ENCODE results near the gene NCOA5. TPM values are rescaled to one million over a fixed set of nuclear protein-coding genes. Genes with fewer than 3 reads are reported as not detected.

The NCOA5 gene
- total and polyA plus RNA-seq, 9 of the 15 experiments (the other 6 are each of a cell fraction or from before 2014, with no cell fraction given) = 3.9 to 22.8 (median 13.8) TPM

- TF ChIP-seq ATF3 (IDR thresholded peaks at IDR 0.05) (no peak), ATF3 (CRISPR knock-in tag; conservative IDR thresholded peaks at IDR 0.05) (no peak), HNRNPK (IDR thresholded peaks at IDR 0.05; ENCODE audit: low read depth, low read length, poor library complexity, severe bottlenecking) (no peak), CCNT2 (IDR thresholded peaks at IDR 0.05; ENCODE audit: borderline replicate concordance, extremely low read depth, insufficient read length, low read depth, low read length) (no peak), ILF3 (IDR thresholded peaks at IDR 0.05; ENCODE audit: borderline replicate concordance) (no peak), NCOA2 (IDR thresholded peaks at IDR 0.05; ENCODE audit: partially characterized antibody in 2 of 2) (no peak), ZNF830 (CRISPR knock-in tag; IDR thresholded peaks at IDR 0.05) (no peak), NFATC3 (IDR thresholded peaks at IDR 0.05) (no peak), FOS (IDR thresholded peaks at IDR 0.05; ENCODE audit: extremely low read depth, insufficient read length) (no peak)
These were observed 48.1 kb upstream of the NCOA5 start (continued) for GRCh38 chr20:46137816-46138215.

GRCh38 chr20:46135856-46136633 lies 46.3 kb upstream of the NCOA5 start:
- Histone ChIP-seq H2AFZ (ENCODE audit: low read depth, low read length) (no peak overlapping the region), H3K79me2 (ENCODE audit: control insufficient read depth, insufficient read depth, low read length) (no peaks in the 10 kb centered on the region), H3K27ac (ENCODE audit: extremely low read depth, low read depth, low read length) (no peak overlapping the region), H3K9ac (ENCODE audit: insufficient read depth in 1 of 2, low read depth in 2 of 2, low read length in 2 of 2) (no peak overlapping the region), H3K4me1 (replicated peaks in 1 of 2; ENCODE audit: control insufficient read depth in 2 of 2, insufficient read depth in 2 of 2, low read length in 2 of 2) (peaks cover 0 to 4% of the 10 kb centered on the region in 2 experiments; a peak in 1 of 5 replicates), H3K36me3 (ENCODE audit: control insufficient read depth, insufficient read depth, low read length) (no peaks in the 10 kb centered on the region), H3K27me3 (ENCODE audit: control insufficient read depth in 2 of 2, insufficient read depth in 2 of 2, low read length in 2 of 2) (peaks cover 5 to 45% of the 10 kb centered on the region in 2 experiments; a peak in 3 of 5 replicates), H3K9me3 (replicated peaks; ENCODE audit: control insufficient read depth, insufficient read depth, low read depth, low read length) (no peaks in the 10 kb centered on the region), H3K4me2 (ENCODE audit: insufficient read depth, low read length) (no peak overlapping the region), H3K4me3 (no peak overlapping the region), H4K20me1 (replicated peaks; ENCODE audit: control insufficient read depth, insufficient read depth, low read length) (peaks cover 15% of the 10 kb centered on the region), H3K9me1 (ENCODE audit: control insufficient read depth, insufficient read depth, low read length) (no peaks in the 10 kb centered on the region)
- DNase-seq (ENCODE audit: extremely low read depth in 1 of 4, low spot score in 3 of 4) (no peak), ATAC-seq (no peak), FAIRE-seq (no peak)
- in situ Hi-C loops (cut with MboI) (loop anchor here (25.0 kb wide), 1 partner anchor 176 kb away; the partner anchor contains the start of gene CDH22), intact Hi-C loops (cut with micrococcal nuclease) (no loop called here)
- ChIA-PET POLR2A (no interaction called here), CTCF (ENCODE audit: low intra/inter-chr PET ratio) (interaction anchor here (0.6 to 1.2 kb wide), 2 partner anchors 59 to 122 kb away, joined by 3 to 4 read pairs; no protein-coding TSS in a partner anchor)
- 0% methylated on average over 12 of the region's 12 CpGs for WGBS (ENCODE audit: insufficient coverage, low coverage, missing lambda C conversion rate)
- BruUV-seq (replicated peaks) = no TSS peak
- TF ChIP-seq PCBP1 (IDR thresholded peaks at IDR 0.05; ENCODE audit: low read depth, low read length, poor library complexity, severe bottlenecking) (no peak), ZNF124 (CRISPR knock-in tag; IDR thresholded peaks at IDR 0.05) (no peak), ZNF644 (tag; IDR thresholded peaks at IDR 0.05; ENCODE audit: low read depth) (no peak), ELF2 (CRISPR knock-in tag; IDR thresholded peaks at IDR 0.05) (no peak)
- TF ChIP-seq, protein P1, sequence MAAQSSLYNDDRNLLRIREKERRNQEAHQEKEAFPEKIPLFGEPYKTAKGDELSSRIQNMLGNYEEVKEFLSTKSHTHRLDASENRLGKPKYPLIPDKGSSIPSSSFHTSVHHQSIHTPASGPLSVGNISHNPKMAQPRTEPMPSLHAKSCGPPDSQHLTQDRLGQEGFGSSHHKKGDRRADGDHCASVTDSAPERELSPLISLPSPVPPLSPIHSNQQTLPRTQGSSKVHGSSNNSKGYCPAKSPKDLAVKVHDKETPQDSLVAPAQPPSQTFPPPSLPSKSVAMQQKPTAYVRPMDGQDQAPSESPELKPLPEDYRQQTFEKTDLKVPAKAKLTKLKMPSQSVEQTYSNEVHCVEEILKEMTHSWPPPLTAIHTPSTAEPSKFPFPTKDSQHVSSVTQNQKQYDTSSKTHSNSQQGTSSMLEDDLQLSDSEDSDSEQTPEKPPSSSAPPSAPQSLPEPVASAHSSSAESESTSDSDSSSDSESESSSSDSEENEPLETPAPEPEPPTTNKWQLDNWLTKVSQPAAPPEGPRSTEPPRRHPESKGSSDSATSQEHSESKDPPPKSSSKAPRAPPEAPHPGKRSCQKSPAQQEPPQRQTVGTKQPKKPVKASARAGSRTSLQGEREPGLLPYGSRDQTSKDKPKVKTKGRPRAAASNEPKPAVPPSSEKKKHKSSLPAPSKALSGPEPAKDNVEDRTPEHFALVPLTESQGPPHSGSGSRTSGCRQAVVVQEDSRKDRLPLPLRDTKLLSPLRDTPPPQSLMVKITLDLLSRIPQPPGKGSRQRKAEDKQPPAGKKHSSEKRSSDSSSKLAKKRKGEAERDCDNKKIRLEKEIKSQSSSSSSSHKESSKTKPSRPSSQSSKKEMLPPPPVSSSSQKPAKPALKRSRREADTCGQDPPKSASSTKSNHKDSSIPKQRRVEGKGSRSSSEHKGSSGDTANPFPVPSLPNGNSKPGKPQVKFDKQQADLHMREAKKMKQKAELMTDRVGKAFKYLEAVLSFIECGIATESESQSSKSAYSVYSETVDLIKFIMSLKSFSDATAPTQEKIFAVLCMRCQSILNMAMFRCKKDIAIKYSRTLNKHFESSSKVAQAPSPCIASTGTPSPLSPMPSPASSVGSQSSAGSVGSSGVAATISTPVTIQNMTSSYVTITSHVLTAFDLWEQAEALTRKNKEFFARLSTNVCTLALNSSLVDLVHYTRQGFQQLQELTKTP (IDR thresholded peaks at IDR 0.05; ENCODE audit: low read depth in 1 of 2, partially characterized antibody in 2 of 2) = no peak
